ENCODE results near the gene RHOF. TPM values are rescaled to one million over a fixed set of nuclear protein-coding genes. Genes with fewer than 3 reads are reported as not detected.

The RHOF gene
- total RNA-seq, 1 experiment from 2014 or later: 232 TPM

DNA sequence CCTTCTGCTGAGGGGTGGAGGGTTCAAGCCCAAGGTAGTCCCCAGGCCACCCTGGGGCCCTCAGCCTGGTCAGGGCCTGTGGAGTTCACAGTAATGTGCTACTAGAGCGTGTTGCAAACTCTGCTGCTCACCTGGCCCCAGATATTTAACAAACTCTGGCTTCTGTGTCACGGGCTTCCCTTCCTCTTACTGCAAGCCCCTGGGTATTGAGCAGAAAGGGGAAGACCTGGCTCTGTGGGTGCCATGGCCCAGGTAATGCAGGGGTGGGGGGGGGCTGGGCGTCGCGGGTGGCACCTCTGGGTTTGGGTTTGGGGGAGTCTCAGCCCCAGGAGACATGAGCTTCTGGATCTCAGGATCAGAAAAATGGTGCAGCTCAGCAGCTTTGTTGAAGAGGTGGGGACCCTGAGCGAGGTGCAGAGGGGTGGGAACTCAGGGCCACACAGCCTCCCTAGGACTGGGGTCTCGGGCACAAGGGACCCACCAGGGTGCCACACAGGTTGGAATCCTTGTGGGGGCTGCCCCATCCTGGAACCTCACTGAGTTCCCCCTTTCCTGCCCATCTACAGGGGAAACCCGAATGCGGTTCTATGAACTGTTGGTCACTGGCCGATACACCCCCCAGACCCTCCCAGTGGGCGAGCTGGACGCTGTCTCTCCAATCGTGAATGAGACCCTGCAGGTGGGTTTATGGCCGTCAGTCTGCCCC, 14.3 kb upstream of the RHOF start:
- Histone ChIP-seq H3K27ac (ENCODE audit: low read length) (no peak overlapping the region), H3K4me2 (ENCODE audit: low read length) (peak overlapping the region; percentile 85; the same call in 1 of the 2 replicates), H3K9ac (ENCODE audit: low read length) (no peak overlapping the region), H3K36me3 (ENCODE audit: low read depth, low read length) (peaks cover 15% of the 10 kb centered on the region; the same call in 1 of the 2 replicates), H2AFZ (ENCODE audit: low read length) (no peak overlapping the region), H3K9me2 (replicated peaks; ENCODE audit: low read length) (no peaks in the 10 kb centered on the region), H3K79me2 (ENCODE audit: low read length) (peaks cover 94% of the 10 kb centered on the region), H3K4me3 (ENCODE audit: low read length) (peak overlapping the region; percentile 71; the same call in 1 of the 2 replicates), H4K20me1 (ENCODE audit: low read length) (peaks cover 15% of the 10 kb centered on the region), H3K27me3 (ENCODE audit: low read length) (no peaks in the 10 kb centered on the region), H3K9me3 (ENCODE audit: low read length) (no peaks in the 10 kb centered on the region), H3F3A (ENCODE audit: low read length, unreplicated experiment) (no peaks in the 10 kb centered on the region), H3K4me1 (ENCODE audit: insufficient read depth, low read length) (peaks cover 24% of the 10 kb centered on the region)
- ChIA-PET POLR2A (ENCODE audit: unreplicated experiment) (no interaction called here), CTCF (interaction anchor here (1.1 kb wide), 1 partner anchor 24 kb away, joined by 4 read pairs; no protein-coding TSS in a partner anchor)
- intact Hi-C loops (cut with micrococcal nuclease): no loop called here
- BruUV-seq (replicated peaks): no TSS peak
- no peak for ATAC-seq
- DNase-seq: no peak
- TF ChIP-seq, protein P1, sequence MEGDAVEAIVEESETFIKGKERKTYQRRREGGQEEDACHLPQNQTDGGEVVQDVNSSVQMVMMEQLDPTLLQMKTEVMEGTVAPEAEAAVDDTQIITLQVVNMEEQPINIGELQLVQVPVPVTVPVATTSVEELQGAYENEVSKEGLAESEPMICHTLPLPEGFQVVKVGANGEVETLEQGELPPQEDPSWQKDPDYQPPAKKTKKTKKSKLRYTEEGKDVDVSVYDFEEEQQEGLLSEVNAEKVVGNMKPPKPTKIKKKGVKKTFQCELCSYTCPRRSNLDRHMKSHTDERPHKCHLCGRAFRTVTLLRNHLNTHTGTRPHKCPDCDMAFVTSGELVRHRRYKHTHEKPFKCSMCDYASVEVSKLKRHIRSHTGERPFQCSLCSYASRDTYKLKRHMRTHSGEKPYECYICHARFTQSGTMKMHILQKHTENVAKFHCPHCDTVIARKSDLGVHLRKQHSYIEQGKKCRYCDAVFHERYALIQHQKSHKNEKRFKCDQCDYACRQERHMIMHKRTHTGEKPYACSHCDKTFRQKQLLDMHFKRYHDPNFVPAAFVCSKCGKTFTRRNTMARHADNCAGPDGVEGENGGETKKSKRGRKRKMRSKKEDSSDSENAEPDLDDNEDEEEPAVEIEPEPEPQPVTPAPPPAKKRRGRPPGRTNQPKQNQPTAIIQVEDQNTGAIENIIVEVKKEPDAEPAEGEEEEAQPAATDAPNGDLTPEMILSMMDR (conservative IDR thresholded peaks at IDR 0.05; ENCODE audit: low read depth, low read length): no peak
- TF ChIP-seq EZH2phosphoT487 (IDR thresholded peaks at IDR 0.05; ENCODE audit: borderline replicate concordance, low read length): no peak
- no peak for TF ChIP-seq EZH2 (IDR thresholded peaks at IDR 0.05; ENCODE audit: low read length, unreplicated experiment)

DNA sequence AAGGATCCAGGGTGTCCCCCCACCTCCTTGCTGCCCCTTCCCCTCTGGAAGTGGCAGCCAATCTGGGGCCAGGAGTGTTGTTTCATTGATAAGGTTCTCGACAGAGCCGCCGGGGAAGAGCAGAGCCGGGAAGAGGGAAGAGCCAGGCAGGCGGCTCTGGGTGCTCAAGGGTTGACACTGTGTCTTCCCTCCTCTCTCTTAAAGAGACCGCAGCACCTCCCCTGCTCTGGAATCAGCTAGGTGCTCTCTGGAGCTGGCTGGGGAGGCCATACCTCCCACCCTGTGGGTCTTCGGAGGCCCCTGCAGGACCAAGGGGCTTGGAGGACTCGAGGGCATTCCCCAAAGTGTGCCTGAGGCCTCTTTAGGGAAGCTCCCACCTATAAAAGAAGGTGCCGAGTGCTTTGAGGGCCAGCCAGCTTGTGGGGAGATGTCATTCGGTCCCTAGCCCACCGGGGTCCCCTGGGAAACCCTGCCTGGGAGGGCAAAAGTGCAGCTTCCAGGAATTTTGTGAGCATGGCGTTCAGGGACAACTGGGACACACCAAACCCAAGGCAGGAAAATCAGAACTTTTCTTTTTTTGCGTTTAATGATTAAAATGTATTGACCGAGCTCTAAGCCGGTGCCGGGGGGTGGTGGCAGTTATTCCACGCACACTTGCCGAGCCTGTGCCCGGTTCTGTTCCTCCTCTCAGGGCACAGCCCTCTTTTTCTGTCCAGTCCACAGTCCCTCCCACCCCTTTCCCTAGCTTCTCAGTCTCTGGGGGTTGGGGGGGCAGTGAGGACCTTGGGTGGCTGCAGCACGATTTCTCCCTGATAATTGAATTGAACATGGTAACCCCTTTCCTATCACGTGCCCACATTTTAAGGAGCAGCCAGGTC, 13.3 kb upstream of the RHOF start:
- peaks cover 94% of the 10 kb centered on the region for H3K79me2 ChIP-seq (ENCODE audit: low read length)
- no peaks in the 10 kb centered on the region for H3K9me2 ChIP-seq (replicated peaks; ENCODE audit: low read length)
- no TSS peak for BruUV-seq (replicated peaks)
- peak; percentile 21 for ATAC-seq
- TF ChIP-seq EZH2phosphoT487 (IDR thresholded peaks at IDR 0.05; ENCODE audit: borderline replicate concordance, low read length) (no peak), EZH2 (IDR thresholded peaks at IDR 0.05; ENCODE audit: low read length, unreplicated experiment) (no peak)
- TF ChIP-seq, protein P1 (conservative IDR thresholded peaks at IDR 0.05; ENCODE audit: low read depth, low read length): no peak
- H3K9ac ChIP-seq (ENCODE audit: low read length): peak overlapping the region; percentile 79
- ChIA-PET POLR2A (ENCODE audit: unreplicated experiment) (interaction anchor here (0.6 to 0.7 kb wide), 2 partner anchors 10 to 12 kb away, joined by 3 to 4 read pairs; no protein-coding TSS in a partner anchor), CTCF (interaction anchor here (1.1 to 2.7 kb wide), 2 partner anchors 12 to 23 kb away, joined by 4 to 29 read pairs; no protein-coding TSS in a partner anchor)
- H3K27me3 ChIP-seq (ENCODE audit: low read length): no peaks in the 10 kb centered on the region
- H2AFZ ChIP-seq (ENCODE audit: low read length): no peak overlapping the region
- DNase-seq: peak; percentile 50
- H4K20me1 ChIP-seq (ENCODE audit: low read length): peaks cover 13% of the 10 kb centered on the region
- H3K4me2 ChIP-seq (ENCODE audit: low read length): peak overlapping the region; percentile 85
- no peak overlapping the region for H3K27ac ChIP-seq (ENCODE audit: low read length)
- peaks cover 15% of the 10 kb centered on the region; the same call in 1 of the 2 replicates for H3K36me3 ChIP-seq (ENCODE audit: low read depth, low read length)
- peaks cover 30% of the 10 kb centered on the region for H3K4me1 ChIP-seq (ENCODE audit: insufficient read depth, low read length)
- intact Hi-C loops (cut with micrococcal nuclease): no loop called here
- H3K4me3 ChIP-seq (ENCODE audit: low read length): peak overlapping the region; percentile 71
- H3K9me3 ChIP-seq (ENCODE audit: low read length): no peaks in the 10 kb centered on the region
- H3F3A ChIP-seq (ENCODE audit: low read length, unreplicated experiment): no peaks in the 10 kb centered on the region

All from PC-3 (cell line).